ENCODE measurements around the gene PRKAB1.
"Not testable (repeated sequence)": the region's sequence is repeated elsewhere in the genome, so short reads cannot be mapped to it uniquely, and the experiment has no call there.

The PRKAB1 gene

DNA sequence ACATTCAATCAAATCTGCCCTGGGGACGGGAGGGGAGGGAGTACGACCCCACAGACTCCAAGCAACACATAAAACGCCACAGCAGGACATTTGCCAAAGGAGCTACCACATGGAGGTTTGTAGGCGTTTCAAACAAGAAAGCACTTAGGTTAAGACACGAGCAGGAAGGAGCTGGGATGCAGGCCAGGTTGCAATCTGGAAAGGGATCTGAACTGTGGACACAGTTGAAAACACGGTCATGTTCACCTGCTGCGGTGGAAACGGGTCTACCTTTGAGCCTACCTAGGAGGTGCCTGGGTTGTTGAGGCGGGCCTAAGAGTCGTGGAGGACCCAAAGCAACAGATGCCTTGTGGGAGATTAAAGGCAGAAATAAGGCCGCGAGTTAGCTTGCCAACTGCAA, 18.4 kb downstream of the PRKAB1 start:
- DNase-seq: no peak

- no peak for DNase-seq
Measured at GRCh38 chr12:119686776-119687175, 18.8 kb downstream of the PRKAB1 start.

DNA sequence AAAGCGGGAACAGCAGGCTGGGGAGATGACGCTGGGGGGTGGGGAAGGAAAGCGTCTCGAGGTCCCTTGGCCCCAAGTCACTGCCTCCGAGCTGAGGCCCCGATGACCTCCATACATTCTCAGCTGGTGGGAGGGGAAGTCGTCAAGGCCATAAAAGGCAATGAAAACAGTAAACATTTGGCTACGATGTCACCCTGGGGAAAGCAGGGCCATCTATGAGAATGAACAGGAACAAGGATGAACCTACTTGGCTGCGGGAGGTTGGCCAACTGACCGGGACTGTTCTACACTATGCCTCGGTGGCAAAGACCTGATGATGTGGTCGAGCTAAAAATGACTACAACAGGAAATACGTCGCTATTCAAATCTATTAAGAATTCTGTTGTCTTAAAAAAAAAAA, 19.5 kb downstream of the PRKAB1 start:
- no peak for DNase-seq

DNA sequence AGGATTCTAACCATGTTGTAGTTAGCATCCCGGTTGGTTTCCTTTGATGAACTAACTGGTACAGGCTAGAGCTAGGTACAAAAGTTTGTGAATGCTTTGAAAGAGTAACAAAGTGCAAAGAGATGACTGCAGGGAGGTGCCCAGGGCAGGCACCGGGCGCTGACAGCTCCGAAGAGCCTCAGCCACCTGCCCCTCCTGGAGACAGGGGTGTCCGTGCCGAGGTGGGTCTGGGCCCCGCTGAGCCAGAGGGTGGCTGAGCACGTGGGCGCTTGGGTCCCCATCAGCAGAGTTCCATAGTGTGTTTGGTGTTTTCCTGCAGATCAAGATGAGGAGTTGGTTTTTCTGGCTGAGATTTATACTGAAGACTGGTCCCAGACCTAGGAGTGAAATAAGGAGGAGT, 19.9 kb downstream of the PRKAB1 start:
- DNase-seq: no peak

DNA sequence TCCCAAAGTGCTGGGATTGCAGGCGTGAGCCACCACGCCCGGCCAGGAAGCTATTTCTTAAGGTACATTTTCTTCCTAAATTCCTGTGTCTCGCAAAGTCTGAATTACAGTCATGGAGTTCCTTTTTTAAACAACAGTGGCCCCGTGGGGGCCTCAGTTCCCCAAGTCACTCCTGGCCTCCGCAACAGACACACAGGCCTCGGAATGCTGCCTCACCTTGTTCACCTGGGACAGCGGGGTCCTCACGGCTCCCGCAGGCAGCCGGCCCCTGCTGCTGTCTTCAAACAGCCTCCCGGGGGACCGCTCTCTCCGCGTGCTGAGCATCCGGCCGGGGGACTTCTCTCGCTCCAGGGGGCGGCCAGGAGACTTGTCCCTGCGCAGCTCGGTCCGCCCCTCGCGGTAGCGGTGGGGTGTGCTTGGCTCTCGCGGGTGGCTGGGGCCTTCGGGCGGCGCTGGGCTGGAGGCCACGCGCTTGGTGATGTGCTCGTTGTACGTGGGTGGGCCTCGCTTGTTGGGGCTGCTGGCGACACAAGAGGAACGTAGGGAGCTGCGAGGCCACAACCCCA, 22.1 kb downstream of the PRKAB1 start:
- no peak for DNase-seq

GRCh38 chr12:119691202-119691810, 23.4 kb downstream of the PRKAB1 start:
- no peak for DNase-seq

DNA sequence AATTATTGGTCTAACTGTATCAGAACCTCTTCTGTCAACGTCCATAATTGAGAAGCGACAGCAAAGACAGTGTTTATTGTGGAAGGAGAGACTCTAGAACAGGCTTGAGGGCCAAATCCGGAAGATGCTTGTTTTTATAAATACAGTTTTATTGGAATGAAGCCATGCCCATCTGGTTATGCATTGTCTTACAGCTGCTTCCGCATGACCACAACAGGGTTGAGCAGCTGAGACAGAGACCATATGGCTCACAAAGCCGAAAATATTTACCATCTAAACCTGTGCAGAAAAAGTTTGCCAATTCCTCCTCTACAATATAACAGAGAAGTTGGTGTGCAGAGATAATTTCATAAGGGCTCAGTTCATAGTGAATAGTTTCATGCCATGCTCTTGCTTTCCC, 24.5 kb downstream of the PRKAB1 start:
- peak; percentile 54 for DNase-seq

DNA sequence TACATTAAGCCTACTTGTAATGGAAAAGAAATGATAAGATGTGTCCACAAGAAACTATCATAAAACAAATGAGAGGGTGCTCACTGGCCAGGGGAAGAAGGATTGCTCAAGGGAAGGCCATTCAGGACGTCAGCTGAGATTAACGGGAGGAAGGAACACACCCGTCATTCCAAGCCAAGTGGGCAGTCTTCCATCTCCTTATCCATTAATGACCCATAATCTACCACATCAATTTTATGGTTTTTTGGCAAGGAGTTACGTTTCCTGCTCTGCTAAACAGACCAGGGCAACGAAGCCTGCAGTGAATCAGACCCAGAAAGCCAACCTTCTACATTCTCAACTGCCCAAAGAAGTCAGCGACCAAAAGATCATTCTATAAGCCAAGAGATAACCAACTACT, 25.1 kb downstream of the PRKAB1 start:
- peak; percentile 41 for DNase-seq

GRCh38 chr12:119693511-119693910, 25.6 kb downstream of the PRKAB1 start:
- no peak for DNase-seq

DNA sequence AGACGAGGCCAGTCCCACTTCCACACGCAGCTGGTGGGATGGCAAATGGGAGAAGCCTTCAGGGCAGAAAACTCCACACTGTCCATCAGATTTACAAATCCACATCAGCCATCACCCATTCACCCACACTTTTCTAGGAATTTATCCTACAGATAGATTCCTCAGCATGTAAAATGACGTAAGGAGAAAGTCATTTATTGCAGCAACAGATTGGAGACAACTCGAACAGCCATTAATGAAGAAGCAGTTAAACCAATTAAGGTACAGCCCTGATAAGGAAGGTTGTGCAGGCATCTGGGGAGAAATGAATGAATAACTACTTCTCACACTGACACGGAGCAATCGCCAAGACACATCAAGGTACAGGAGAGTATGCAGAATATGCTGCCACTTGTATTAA, 26.2 kb downstream of the PRKAB1 start:
- DNase-seq: no peak

DNA sequence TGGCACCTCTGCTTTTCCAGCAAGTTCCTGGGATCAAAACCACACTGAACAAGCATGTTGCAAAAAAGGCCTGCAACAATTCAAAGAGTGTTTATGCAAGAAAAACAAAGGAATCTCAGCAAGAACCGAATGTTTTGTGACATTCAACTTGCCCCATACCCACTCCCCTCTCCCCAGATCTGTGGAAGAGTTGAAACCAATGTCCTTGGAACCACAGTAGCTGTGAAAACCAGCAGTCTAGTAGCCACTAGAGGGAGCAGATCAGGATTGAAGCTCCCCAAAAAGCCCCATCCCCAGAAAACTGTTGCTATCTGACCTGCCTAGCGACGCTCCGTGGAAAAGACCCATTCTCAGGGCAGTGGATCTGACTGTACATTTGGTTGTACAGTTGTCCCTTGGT, 27.1 kb downstream of the PRKAB1 start:
- no peak for DNase-seq

DNA sequence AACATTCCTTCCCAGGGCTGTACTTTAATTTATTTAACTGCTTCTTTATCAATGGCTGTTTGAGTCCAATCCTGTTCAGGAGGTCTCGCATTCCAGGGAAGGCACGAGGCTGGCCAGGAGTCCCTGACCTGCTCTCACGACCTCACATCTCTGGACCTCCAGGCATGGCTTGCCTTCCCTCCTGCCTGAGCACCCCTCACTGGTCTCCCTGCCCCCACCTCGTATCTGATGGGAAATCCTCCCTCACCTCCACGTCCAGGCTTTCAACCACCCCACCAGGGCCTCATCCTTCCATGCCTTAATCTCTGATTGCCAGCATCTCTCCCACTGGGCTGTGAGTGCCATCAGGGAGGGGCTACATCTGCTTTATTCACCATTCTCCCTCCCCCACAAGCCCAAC, 29.0 kb downstream of the PRKAB1 start:
- no peak for DNase-seq

DNA sequence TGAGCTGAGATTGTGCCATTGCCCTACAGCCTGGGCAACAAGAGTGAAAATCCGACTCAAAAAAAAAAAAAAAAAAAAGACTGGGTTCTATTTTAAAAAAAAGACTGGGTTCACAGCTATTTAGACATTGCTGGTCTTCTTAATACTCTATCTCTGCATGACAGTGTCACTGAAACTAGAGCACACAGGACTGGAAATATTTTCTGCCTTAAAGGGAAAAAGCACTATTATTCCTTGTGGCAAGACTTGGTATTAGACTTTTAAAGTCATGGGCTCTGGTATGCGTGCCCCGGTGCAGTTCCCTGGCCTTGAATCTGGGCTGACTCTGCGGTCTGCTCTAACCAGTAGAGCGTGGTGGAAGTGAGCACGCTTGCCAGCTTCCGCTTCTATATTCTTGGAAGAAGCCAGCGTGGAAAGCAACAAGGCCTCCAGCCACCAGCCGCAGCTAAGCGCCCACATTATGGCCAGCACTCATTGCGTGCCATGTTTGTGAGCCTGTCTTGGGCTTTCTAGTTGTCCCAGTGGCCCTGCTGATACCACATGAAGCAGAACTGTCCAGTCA, 31.3 kb downstream of the PRKAB1 start:
- no peak for DNase-seq

- DNase-seq: no peak
Measured at GRCh38 chr12:119700078-119700477, 32.1 kb downstream of the PRKAB1 start.

DNA sequence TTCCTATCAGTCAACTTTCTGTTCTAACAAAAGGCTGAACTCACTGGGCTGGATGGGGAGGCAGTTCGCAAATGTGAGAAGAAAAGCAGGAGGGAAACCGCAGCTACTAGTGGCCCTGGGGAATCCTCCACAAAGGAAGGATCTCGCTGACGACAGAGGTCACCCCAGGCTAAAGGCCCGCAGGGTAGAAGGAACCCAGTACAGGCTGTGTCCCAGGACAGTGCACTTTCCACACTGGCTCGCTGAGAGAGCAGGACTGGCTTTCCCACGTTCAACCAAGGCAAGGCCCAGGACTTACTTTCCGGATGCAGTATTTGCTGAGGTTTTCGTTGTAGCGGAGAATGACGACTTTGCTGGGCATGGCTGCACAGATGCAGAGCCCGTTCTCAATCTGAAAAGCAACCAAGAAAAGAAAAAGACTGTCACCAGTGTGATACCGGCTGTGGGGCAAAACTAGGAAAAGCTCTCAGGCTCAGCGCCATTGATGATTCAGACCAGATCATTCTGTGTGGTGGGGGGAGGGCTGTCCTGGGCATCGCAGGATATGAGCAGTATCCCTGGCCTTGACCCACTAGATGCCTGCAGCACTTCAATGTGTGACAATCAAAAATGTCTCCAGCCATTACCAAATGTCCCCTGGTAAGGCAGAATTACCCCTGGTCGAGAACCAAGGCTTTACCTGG, 36.3 kb downstream of the PRKAB1 start:
- DNase-seq: no peak

DNA sequence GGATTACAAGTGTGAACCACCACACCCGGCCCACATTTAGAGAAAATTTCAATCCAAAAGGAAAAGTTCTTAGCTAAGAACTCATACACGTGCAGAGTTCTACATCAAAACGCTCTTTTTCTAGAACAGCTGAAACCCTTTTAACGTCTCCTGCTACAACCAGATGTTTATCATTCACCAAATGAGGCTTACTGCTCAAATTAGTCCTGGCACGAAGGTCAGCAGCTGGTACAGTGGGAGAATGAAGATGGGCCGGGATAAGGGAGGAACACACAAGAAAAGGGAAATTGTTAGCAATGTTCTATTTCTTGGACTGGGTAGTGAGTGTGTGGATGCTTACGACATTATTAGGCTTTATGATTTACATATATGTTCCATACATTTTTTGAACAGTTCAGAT, 37.2 kb downstream of the PRKAB1 start:
- no peak for DNase-seq

GRCh38 chr12:119706427-119706826, 38.5 kb downstream of the PRKAB1 start:
- not testable (repeated sequence) for DNase-seq

GRCh38 chr12:119710374-119710964, 42.5 kb downstream of the PRKAB1 start:
- no peak for DNase-seq

DNA sequence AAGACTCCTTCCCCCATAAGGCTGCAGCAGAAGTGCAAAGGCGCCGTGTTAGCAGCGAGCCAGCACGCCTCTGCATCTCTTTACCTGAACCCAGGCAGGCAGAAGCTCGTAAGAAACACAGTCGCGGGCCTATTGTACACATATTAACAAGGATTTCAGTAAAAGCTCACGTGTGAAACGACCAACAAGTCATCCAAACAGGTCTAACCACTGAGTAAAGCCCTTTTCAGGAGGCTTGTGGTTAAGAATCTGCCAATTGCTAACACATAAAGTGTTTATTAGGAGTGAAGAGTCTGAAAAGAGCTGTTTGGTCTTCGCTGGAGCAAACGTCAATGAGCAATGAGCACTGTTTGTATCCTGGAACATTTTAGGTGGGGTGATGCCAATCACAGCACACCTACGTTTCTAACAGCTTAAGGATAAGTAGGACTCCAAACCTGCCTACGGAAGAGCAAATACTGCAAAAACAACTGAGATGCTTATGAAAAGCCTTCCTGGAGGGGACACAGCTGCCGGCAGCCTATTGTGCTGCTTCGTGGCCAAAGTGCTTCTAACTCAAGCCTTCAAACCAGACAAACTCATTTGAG, 43.1 kb downstream of the PRKAB1 start:
- no peak for DNase-seq

GRCh38 chr12:119711693-119712092, 43.8 kb downstream of the PRKAB1 start:
- DNase-seq: no peak

DNA sequence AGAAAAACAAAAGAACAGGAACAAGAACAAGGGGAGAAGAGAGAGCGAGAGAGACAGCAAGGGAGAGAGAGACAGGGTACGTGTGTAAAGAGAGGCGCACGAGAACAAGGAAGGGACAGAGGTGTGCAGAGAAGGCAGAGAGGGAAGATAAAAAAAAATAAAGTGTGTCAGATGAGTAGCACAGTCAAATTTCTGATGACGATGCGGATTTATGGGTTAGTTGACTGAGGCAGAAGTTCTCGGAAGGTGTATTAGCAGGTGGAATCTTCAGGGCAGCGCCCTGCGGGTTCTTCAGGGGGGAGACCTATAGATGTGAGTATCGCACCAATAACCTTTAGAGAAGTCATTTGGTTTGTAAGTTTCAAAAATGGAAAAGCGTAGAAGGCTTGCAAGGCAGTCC, 44.8 kb downstream of the PRKAB1 start:
- no peak for DNase-seq

GRCh38 chr12:119713551-119714031, 45.7 kb downstream of the PRKAB1 start:
- DNase-seq: no peak

GRCh38 chr12:119714614-119715267, 46.8 kb downstream of the PRKAB1 start:
- no peak for DNase-seq
